Left ventricle myocardium inferior (tissue), 1 donor: ENCODE data around the gene SRGN. TPM values are rescaled to one million over a fixed set of nuclear protein-coding genes. Genes with fewer than 3 reads are reported as not detected.
A peak's percentile ranks its signal among the peaks of the same experiment; 100 is the strongest.

Source experiments
- DNase-seq: peaks from one replicate; pipeline ENCODE4 v3.0.0-alpha.2; 2020
- H3K27ac ChIP-seq: fragments of 200-600 bp; replicated peaks from 2 replicates; pipeline ENCODE4 v1.8.0; 2021
- H3K27me3 ChIP-seq: fragments of 200-600 bp; 2 replicates; pipeline ENCODE4 v1.8.0; 2021; ENCODE audit warnings: low read depth
- H3K36me3 ChIP-seq: fragments of 200-600 bp; 2 replicates; pipeline ENCODE4 v1.8.0; 2021
- H3K4me1 ChIP-seq: fragments of 200-600 bp; 2 replicates; pipeline ENCODE4 v1.8.0; 2021
- H3K4me3 ChIP-seq: fragments of 200-600 bp; 2 replicates; pipeline ENCODE4 v1.8.0; 2021; ENCODE audit warnings: mild to moderate bottlenecking, moderate library complexity
- H3K9me3 ChIP-seq: fragments of 200-600 bp; replicated peaks from 2 replicates; pipeline ENCODE4 v1.8.0; 2021
- CTCF ChIP-seq: fragments of 200-600 bp; IDR thresholded peaks from 2 replicates; pipeline ENCODE4 v1.8.0; 2021; ENCODE audit warnings: antibody characterized with exemption, mild to moderate bottlenecking, borderline replicate concordance
- intact Hi-C: fragments of 100-400 bp; cut with micrococcal nuclease; formaldehyde crosslinking; loops from one replicate; pipeline ENCODE4 v1.11.0; 2022
- total RNA-seq: library from RNA; stranded (reverse); fragmentation: NEBNext Ultra II Directional; extraction: Animal tissue kit (Norgen Biotek cat#: 25700); gene quantifications from one replicate; pipeline ENCODE4 v1.2.1, GENCODE V29; 2021
- donor health status: DM: no; HTN: yes; CAD: no; lungs with severe emphysema.

SRGN gene
- total RNA-seq, 1 donor from 2014 or later, result 37.2 TPM

- DNase-seq, result no peak
- H3K4me1 ChIP-seq, result no peaks in the 10 kb centered on the region
- no peak overlapping the region for H3K27ac ChIP-seq
- H3K27me3 ChIP-seq, result no peaks in the 10 kb centered on the region
- intact Hi-C loops, result no loop called here
- no peaks in the 10 kb centered on the region for H3K9me3 ChIP-seq
- no peaks in the 10 kb centered on the region for H3K36me3 ChIP-seq
- no peak for TF ChIP-seq CTCF
- H3K4me3 ChIP-seq, result no peak overlapping the region
These were observed 42.2 kb upstream of the SRGN start for GRCh38 chr10:69045441-69046300.

GRCh38 chr10:69047111-69047832 lies 40.6 kb upstream of the SRGN start:
- no peak for TF ChIP-seq CTCF
- Histone ChIP-seq H3K36me3 (no peaks in the 10 kb centered on the region), H3K27me3 (no peaks in the 10 kb centered on the region), H3K4me3 (no peak overlapping the region), H3K4me1 (no peaks in the 10 kb centered on the region), H3K27ac (no peak overlapping the region), H3K9me3 (no peaks in the 10 kb centered on the region)
- DNase-seq, result no peak
- intact Hi-C loops, result no loop called here

- no peaks in the 10 kb centered on the region for H3K27me3 ChIP-seq
- no peaks in the 10 kb centered on the region for H3K36me3 ChIP-seq
- H3K27ac ChIP-seq, result peak overlapping the region; percentile 61
- peak; percentile 33 for DNase-seq
- intact Hi-C loops, result no loop called here
- no peak for TF ChIP-seq CTCF
- no peaks in the 10 kb centered on the region for H3K9me3 ChIP-seq
- H3K4me3 ChIP-seq, result no peak overlapping the region
- no peaks in the 10 kb centered on the region for H3K4me1 ChIP-seq
These were observed 39.8 kb upstream of the SRGN start for GRCh38 chr10:69048103-69048502.

GRCh38 chr10:69049566-69049961 lies 38.3 kb upstream of the SRGN start:
- intact Hi-C loops, result no loop called here
- H3K27ac ChIP-seq, result peak overlapping the region; percentile 2

GRCh38 chr10:69051303-69051702 lies 36.6 kb upstream of the SRGN start:
- no peaks in the 10 kb centered on the region for H3K36me3 ChIP-seq
- TF ChIP-seq CTCF, result no peak
- no peak for DNase-seq
- peaks cover 6% of the 10 kb centered on the region for H3K4me1 ChIP-seq
- no peaks in the 10 kb centered on the region for H3K9me3 ChIP-seq
- H3K4me3 ChIP-seq, result no peak overlapping the region
- H3K27me3 ChIP-seq, result no peaks in the 10 kb centered on the region
- intact Hi-C loops, result no loop called here
- peak overlapping the region; percentile 8 for H3K27ac ChIP-seq

More at GRCh38 chr10:69049566-69049961, 38.3 kb upstream of the SRGN start:
- no peak for DNase-seq
- TF ChIP-seq CTCF, result no peak
- no peaks in the 10 kb centered on the region for H3K4me1 ChIP-seq
- no peaks in the 10 kb centered on the region for H3K9me3 ChIP-seq
- no peaks in the 10 kb centered on the region for H3K36me3 ChIP-seq
- no peaks in the 10 kb centered on the region for H3K27me3 ChIP-seq
- H3K4me3 ChIP-seq, result no peak overlapping the region
